Body of pancreas (tissue), 4 donors: Measurements from ENCODE around the gene FOSB.

Experiments used
- POLR2A ChIP-seq, 3 donors: fragments of 450-650 bp; IDR thresholded peaks; one replicate each; pipeline ENCODE4 v1.6.1; 2016; ENCODE audit warnings: antibody characterized with exemption in 3 of 3, mild to moderate bottlenecking in 2 of 3
- TF ChIP-seq, protein P1 (sequence below), 7 experiments: fragments of 450-650 bp in 4 of 7; fragments of 200-600 bp in 3 of 7; sonication (generic) in 3 of 7; IDR thresholded peaks; one replicate each; pipeline ENCODE4 v1.5.1; 2016 to 2019; ENCODE audit warnings: antibody characterized with exemption in 7 of 7

DNA sequence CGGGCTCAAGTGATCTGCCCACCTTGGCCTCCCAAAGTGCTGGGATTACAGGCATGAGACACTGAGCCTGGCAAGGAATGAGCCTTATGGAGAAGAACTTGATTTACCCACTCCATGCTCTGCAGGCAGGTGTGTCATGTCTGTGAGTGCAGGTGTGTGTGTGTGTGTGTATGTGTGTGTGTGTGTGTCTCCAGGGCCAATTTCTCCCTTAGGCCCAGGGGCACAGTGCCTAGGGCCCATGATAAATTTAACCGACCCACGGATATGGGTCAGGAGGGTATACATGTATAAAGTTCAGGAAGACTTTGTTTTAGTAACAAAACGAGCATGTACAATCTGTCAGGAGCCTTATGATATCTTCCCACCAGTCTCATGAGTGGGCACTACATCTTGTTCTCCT is 4.6 kb upstream of the FOSB start:
- TF ChIP-seq, protein P1, sequence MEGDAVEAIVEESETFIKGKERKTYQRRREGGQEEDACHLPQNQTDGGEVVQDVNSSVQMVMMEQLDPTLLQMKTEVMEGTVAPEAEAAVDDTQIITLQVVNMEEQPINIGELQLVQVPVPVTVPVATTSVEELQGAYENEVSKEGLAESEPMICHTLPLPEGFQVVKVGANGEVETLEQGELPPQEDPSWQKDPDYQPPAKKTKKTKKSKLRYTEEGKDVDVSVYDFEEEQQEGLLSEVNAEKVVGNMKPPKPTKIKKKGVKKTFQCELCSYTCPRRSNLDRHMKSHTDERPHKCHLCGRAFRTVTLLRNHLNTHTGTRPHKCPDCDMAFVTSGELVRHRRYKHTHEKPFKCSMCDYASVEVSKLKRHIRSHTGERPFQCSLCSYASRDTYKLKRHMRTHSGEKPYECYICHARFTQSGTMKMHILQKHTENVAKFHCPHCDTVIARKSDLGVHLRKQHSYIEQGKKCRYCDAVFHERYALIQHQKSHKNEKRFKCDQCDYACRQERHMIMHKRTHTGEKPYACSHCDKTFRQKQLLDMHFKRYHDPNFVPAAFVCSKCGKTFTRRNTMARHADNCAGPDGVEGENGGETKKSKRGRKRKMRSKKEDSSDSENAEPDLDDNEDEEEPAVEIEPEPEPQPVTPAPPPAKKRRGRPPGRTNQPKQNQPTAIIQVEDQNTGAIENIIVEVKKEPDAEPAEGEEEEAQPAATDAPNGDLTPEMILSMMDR (IDR thresholded peaks at IDR 0.05), result no peak
- no peak for TF ChIP-seq POLR2A (IDR thresholded peaks at IDR 0.05)
